ENCODE measurements around the gene RELT. TPM values are rescaled to one million over a fixed set of nuclear protein-coding genes. Genes with fewer than 3 reads are reported as not detected.

The RELT gene
- total RNA-seq, 1 experiment from 2014 or later, result 10.2 TPM

DNA sequence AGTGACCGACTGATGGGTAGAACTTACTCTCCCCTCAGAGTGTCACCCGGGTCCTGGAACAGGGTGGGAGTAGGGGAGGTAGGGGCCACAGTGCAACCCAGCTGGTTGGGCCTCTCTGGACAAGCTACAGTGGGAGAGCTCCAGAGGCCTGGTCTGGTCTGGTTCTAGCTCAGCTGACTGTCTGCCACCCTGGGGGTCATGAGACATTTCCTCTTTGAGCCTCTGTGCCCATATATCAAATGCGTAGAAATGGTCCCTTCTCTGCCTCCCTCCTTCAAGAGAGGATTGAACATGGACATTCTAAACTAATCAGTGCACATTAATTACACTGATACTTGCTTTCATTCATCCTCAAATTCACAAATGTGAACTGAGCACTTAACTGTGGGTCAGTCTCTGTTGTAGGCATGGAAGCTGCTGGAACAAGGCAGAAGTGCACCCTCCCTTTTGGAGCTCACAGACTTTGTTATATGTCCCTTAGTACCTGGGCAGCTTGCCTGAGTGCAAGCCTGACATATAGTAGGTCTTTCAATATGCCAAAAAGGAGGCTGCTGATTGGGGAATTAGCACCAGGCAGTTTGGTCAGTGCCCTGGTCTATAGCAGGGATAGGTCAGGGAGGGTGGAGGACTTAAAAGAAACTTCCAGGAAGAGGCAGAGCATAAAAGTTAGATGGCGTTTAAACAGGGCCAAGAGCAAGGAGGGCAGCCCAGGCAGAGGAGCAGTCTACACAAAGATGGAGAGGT lies 42.4 kb upstream of the RELT start:
- no peaks in the 10 kb centered on the region for H4K20me1 ChIP-seq (ENCODE audit: control insufficient read depth, insufficient read depth, insufficient read length)
- no peaks in the 10 kb centered on the region for H3K9me3 ChIP-seq (ENCODE audit: control insufficient read depth, low read depth, low read length)
- H4K5ac ChIP-seq (ENCODE audit: insufficient read length, low read depth, low read length), result no peak overlapping the region
- no peak overlapping the region for H3K27ac ChIP-seq (ENCODE audit: insufficient read length, low read depth, low read length)
- H3K9ac ChIP-seq (ENCODE audit: extremely low read depth, insufficient read length, low read length), result no peak overlapping the region
- no peak overlapping the region for H2BK15ac ChIP-seq (ENCODE audit: low read depth, low read length)
- H3K23me2 ChIP-seq (ENCODE audit: insufficient read length, low read depth, low read length, poor library complexity, severe bottlenecking), result no peaks in the 10 kb centered on the region
- Mint-ChIP-seq H3K27me3 (ENCODE audit: low read depth) (peaks cover 84% of the 10 kb centered on the region), H3K9me3 (no peaks in the 10 kb centered on the region), H3K4me1 (peaks cover 42 to 51% of the 10 kb centered on the region in 2 experiments), H3K4me3 (peak overlapping the region in 1 of 2 experiments; percentile 6; a peak in 1 of 5 replicates), H3K27ac (no peak overlapping the region), H3K36me3 (ENCODE audit: insufficient read depth in 1 of 3, low read depth in 3 of 3) (no peaks in the 10 kb centered on the region; a peak in 1 of 7 replicates)
- no peak overlapping the region for H4K8ac ChIP-seq (replicated peaks; ENCODE audit: insufficient read length, low read depth, low read length)
- no peak overlapping the region for H3K18ac ChIP-seq (ENCODE audit: insufficient read length, low read depth, low read length)
- H3K14ac ChIP-seq (ENCODE audit: insufficient read depth, low read length), result no peak overlapping the region
- no peak overlapping the region for H3K4me2 ChIP-seq (ENCODE audit: insufficient read depth, insufficient read length, low read length)
- peaks cover 28% of the 10 kb centered on the region for H3K27me3 ChIP-seq (ENCODE audit: insufficient read depth, low read length)
- H2AFZ ChIP-seq (ENCODE audit: low read length), result no peak overlapping the region
- no CpG with 5 or more reads among the region's 4 CpGs for WGBS (ENCODE audit: extremely low coverage, insufficient read length, low lambda C conversion rate)
- H2BK12ac ChIP-seq (ENCODE audit: insufficient read length, low read depth, low read length), result no peak overlapping the region
- no peak for TF ChIP-seq CTCF (conservative IDR thresholded peaks at IDR 0.05)
- no peak for DNase-seq
- H3K23ac ChIP-seq (ENCODE audit: insufficient read length, low read depth, low read length), result no peak overlapping the region
- H2AK5ac ChIP-seq (ENCODE audit: insufficient read length, low read length), result no peak overlapping the region
- H2BK120ac ChIP-seq (ENCODE audit: low read depth, low read length, poor library complexity, severe bottlenecking), result no peak overlapping the region
- H2BK20ac ChIP-seq (ENCODE audit: low read depth, low read length, poor library complexity, severe bottlenecking), result no peak overlapping the region
- no peak overlapping the region for H3K56ac ChIP-seq (ENCODE audit: insufficient read length, low read depth, low read length)
- no peak overlapping the region for H2BK5ac ChIP-seq (ENCODE audit: insufficient read length, low read length)
- peaks cover 7% of the 10 kb centered on the region; the same call in 1 of the 2 replicates for H3K4me1 ChIP-seq (ENCODE audit: insufficient read depth, low read length)
- no peaks in the 10 kb centered on the region for H3K79me2 ChIP-seq (ENCODE audit: insufficient read depth, low read length)
- H3K79me1 ChIP-seq (ENCODE audit: insufficient read depth, low read depth, low read length, poor library complexity, severe bottlenecking), result no peaks in the 10 kb centered on the region
- no peak overlapping the region for H3K4ac ChIP-seq (ENCODE audit: low read depth, low read length)
- no peak overlapping the region for H3T11ph ChIP-seq (ENCODE audit: low read length)
- no peak overlapping the region for H4K91ac ChIP-seq (ENCODE audit: insufficient read length, low read depth, low read length)

Measured in H9 (cell line).